Peyer's patch (tissue), 4 donors: ENCODE measurements around the gene EXOSC7.

Experiments
- POLR2A ChIP-seq, 2 donors: fragments of 450-650 bp; IDR thresholded peaks; one replicate each; pipeline ENCODE4 v1.5.1; 2017; ENCODE audit warnings: antibody characterized with exemption in 2 of 2, mild to moderate bottlenecking in 2 of 2, moderate library complexity in 2 of 2
- TF ChIP-seq, protein P1 (sequence below), 6 experiments: fragments of 450-650 bp in 4 of 6; fragments of 200-600 bp in 2 of 6; sonication (generic) in 1 of 6; IDR thresholded peaks; one replicate each; pipeline ENCODE4 v1.5.1; 2017 to 2019; ENCODE audit warnings: antibody characterized with exemption in 6 of 6, mild to moderate bottlenecking in 3 of 6, moderate library complexity in 1 of 6

DNA sequence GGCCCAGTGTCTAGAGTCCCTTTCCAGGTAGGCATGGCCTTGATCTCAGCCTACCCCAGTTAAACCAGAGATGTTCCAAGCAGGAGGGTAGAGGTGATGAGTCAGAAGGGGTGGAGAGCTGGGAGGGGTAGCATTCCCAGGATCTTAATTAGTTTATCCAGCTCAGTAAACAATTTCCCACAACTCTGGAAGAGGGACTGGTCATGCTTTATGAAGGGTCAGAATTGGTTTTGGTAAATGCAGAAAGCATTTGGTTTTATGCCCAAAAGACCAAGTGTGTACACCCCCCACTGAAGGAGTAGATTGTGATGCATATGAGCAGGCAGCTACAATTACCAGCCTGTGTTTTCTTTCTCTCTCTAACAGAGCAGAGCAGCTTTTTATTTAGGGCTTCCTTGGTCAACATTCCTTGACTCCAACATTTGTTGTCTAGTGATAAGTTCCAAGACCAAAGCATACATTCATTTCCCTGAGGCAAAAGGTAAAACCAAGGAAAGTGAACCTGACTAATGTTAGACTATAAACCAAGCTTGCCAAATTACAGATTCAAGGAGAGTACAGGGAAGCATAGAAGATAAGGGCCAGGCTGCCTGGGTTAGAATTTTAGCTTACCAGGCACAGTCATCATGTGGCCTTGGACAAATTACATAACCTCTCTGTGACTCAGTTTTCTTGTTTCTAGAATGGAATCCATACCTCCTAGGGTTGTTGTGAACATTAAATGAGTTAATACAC is 17.6 kb downstream of the EXOSC7 start:
- TF ChIP-seq, protein P1, sequence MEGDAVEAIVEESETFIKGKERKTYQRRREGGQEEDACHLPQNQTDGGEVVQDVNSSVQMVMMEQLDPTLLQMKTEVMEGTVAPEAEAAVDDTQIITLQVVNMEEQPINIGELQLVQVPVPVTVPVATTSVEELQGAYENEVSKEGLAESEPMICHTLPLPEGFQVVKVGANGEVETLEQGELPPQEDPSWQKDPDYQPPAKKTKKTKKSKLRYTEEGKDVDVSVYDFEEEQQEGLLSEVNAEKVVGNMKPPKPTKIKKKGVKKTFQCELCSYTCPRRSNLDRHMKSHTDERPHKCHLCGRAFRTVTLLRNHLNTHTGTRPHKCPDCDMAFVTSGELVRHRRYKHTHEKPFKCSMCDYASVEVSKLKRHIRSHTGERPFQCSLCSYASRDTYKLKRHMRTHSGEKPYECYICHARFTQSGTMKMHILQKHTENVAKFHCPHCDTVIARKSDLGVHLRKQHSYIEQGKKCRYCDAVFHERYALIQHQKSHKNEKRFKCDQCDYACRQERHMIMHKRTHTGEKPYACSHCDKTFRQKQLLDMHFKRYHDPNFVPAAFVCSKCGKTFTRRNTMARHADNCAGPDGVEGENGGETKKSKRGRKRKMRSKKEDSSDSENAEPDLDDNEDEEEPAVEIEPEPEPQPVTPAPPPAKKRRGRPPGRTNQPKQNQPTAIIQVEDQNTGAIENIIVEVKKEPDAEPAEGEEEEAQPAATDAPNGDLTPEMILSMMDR (IDR thresholded peaks at IDR 0.05), result no peak
- no peak for TF ChIP-seq POLR2A (IDR thresholded peaks at IDR 0.05)
